ELR (cell line): ENCODE data around the gene GRIK4.

ENCODE experiments used
- DNase-seq: peaks from one replicate; pipeline ENCODE4 v3.0.0-alpha.2; 2015; ENCODE audit warnings: low read depth

The GRIK4 gene

DNA sequence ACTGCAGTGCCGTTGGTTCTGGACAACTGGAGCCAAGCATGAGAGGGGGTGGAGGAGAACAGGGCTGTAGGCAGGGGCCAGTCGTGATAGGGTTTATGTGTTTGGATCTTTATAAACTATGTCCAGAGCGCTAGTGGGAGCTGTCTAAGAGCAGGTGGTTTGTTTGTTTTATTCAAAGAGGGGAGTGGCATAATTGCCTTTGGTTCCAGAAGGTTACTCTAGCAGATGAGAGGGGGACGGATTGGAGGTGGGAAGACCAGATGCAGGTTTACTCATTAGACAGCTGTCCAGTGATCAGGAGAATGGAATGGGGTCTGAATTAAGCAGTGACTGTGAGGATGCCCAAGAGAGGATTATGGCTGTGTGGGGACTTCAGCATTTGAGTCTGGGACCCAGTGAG, 403.1 kb downstream of the GRIK4 start:
- no peak for DNase-seq

DNA sequence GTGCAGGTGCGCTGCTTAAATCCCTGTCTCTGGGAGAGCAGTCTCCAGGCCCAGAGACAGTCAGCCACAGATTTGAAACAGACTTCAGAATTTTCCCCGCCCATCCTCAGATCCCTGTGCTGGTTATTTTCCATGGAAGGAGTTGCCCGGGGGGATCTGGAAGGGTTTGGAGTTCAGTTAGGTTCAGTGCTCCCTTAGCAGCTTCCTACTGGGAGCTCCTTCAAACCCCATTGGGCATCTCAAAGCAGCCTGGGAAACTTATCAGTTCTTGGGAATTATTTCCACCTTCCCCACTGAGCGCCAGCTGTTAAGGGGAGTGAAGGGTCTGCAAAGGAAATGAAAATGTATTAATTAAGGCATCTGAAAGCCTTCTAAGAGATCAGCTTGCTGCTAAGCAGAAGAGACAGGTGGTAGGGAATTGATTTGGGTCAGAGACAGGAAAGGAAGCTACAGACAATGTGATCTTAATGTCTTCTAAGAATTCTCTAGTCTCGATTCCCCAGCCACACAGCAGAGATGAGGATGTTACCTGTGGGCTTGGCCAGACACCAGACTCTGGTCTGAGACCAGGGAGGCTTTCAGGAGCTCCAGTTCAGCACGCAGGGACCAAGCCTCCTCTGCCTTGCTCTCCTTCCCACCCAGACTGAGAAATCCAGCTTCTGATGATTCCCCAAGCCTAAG, 406.2 kb downstream of the GRIK4 start:
- DNase-seq = no peak

DNA sequence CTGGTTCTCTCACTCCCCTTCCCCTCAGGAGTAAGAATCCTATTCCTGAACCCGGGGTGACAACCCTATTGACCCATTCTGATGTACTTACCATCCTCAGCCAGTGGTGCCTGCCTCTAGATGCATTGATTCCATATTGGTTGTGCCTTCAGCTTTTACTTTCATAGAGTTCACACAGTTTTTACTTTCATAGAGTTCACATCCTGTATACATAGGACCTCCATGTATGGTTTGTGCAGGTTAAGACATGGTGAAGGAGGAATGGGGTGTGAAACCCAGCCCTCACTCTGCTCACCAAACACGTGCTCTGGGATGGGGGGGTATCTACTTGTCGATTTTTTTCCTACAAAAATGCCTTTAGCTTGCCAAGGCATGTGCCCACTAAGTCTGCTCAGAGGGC, 406.7 kb downstream of the GRIK4 start:
- no peak for DNase-seq

DNA sequence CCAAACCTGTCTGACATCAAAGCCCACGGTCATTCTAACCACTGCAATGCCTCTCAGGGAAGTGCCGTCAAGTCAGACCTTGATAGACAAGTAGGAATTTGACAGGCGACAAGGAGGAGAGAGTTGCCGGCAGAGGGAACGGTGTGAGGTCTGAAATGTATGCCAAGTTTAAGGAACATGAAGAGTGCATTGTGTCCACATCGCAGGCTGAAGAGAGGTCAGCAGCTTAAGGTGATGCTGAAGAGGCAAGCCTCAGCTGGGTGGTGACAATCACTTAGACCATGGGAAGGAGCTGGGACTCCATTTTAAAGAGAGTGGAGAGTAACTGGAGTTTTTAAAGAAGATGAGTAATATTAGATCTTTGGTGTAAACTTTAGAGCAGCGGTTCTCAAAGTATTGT, 407.5 kb downstream of the GRIK4 start:
- no peak for DNase-seq

DNA sequence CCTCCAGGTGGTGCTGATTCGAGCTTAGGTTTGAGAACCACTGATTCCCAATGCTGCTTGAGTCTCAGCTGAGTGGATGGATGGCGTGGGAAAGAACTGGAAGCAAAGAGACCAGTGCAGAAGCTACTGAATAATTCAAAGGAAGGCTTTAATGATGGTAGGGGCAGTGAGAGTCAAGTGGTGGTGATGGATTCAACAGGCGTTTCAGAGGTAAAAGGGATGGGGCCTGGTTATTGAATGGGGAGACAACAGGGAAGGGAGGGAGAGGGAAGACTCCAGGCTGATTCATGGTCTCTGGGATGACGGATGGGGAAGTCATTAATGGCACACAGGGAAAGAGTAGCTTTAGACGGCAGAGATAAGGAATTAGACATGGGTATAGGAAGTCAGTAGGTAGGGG, 408.0 kb downstream of the GRIK4 start:
- no peak for DNase-seq

DNA sequence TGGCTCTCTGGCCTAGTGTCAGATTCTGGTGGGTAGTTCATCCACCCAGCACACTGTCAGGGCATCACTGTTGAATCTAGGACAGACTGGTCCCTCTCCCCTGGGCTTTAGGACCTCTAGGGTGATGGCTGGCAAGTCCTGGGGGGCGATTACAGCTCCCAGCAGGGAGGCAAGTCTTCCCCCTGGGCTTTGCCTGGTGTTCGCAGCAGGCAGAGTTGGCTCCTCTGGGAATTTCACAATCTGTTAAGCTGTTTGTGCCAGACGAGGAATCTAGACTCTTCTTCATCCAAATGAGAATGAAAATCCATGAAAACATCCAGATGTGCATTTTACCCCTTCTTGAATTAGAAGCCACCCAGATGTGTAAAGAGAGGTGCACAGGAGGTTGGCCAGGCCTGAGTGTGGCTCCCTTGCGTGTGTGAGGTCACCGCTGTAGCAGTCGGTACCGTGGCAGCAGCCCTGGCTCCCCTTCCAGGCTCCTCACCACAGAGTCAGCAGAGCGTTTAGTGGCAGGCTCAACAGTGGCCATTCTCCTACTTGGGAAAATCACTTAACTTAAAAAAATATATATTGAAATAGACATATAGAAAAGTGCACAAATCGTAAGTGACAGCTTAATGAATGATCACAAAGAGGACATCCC, 412.4 kb downstream of the GRIK4 start:
- DNase-seq = no peak

DNA sequence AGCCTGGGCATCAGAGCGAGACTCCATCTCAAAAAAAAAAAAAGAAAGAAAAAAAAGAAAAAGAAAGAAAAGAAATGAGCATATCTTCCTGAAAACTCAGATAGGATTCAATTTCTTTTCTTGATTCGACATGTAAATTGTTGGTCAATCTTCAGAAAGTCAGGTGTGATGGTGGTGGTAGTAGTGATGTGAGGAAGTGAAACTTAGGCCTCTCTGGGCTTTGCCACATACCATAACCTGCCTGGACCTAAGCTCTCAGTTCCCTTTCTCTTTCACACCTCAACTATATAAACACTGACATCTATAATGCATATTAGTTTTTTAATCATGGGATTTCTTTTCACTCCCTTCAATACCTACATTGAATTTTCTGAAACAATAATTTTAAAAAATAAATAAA, 414.4 kb downstream of the GRIK4 start:
- DNase-seq = no peak

DNA sequence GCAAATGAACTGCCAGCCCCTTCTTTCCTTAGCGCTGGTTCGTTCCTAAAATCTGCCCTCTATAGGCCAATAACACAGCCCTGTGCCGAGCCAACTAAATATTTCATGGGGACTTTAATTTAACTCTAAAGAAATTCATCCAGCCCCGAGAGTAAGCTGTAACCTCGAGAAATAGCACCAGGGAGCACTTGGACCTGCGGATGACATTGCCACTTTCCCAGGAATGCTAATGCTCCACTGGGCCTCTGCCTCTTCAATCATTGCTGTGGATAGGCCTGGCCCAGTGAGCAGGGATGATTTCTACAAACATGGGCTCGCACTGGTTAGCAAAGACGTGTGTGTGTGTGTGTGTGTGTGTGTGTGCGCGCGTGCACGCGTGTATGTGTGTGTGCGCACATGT, 417.1 kb downstream of the GRIK4 start:
- no peak for DNase-seq

DNA sequence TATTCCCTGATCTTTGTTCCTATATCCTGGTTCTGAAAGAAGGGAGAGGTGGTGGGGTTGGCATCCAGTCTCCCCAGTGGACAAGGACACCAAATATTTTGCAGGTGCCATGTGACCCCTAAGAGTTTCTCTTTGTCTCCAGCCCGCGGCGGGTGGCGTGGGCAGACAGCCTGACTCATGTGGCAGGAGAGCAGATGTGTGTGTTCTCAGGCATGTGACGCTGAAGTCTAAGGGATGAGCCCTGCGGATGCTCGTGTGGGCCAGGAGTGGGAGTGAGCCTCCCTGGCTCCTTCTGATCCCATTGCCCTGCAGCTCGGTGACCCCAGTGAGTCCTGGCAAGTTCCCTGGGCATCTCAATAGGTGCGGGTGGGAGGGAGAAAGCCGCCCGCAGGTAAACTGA, 417.5 kb downstream of the GRIK4 start:
- peak; percentile 9 for DNase-seq

DNA sequence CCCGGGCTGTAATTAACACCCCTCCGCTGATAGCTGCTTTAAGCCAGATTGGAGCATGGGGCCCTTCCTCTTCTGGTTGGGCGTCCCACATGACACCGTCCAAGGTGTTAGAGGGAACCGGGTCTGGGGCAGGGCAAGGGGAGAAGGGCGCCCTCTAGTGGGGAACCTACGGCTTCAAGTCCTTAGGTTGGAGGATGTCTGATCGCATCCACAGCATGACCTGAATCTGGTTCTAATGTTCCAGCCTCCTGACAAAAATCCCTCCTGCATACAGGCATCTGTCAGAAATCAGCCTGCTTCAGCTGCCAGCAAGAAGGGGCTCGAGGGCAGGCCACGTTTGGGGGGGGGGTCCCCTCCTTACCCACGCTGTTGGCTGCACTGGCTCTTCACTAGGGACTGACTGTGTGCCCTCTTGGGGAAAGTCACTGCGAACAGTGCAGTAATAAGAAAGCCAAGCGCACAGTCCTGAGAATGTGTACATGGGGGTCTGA, 418.2 kb downstream of the GRIK4 start:
- peak; percentile 55 for DNase-seq

DNA sequence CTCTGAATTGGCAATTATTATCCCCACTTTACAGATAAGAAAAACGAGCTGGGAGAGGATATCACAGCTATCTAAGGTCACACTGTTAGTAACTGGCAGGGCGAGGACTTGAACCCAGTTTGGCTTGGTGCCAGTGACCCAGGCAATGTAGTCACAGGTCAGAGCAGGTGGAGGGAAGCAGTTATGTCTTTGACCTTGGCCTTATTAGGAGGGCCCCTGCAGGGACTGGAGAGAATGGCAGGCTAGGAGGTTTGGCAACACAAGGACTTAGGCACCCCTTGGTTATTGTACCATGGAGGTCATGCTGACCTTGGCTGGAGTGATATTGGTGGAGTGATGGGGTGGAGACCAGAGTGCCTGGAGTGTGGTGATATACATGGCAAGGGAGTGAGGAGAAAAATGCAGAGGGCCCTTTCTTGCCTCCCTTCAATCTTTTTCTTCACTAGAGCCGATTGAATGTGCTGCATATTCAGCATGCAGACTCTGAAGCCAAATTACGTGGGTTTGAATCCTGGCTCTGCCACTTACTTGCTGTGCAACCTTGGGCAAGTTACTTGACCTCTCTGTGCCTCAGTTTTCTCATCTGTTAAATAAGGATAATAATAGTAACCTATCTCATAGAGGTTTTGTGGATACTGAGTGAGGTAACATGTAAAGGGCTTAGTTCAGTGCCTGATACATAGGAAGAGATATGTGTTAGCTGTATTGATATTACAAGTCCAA, 419.7 kb downstream of the GRIK4 start:
- DNase-seq = peak; percentile 6

DNA sequence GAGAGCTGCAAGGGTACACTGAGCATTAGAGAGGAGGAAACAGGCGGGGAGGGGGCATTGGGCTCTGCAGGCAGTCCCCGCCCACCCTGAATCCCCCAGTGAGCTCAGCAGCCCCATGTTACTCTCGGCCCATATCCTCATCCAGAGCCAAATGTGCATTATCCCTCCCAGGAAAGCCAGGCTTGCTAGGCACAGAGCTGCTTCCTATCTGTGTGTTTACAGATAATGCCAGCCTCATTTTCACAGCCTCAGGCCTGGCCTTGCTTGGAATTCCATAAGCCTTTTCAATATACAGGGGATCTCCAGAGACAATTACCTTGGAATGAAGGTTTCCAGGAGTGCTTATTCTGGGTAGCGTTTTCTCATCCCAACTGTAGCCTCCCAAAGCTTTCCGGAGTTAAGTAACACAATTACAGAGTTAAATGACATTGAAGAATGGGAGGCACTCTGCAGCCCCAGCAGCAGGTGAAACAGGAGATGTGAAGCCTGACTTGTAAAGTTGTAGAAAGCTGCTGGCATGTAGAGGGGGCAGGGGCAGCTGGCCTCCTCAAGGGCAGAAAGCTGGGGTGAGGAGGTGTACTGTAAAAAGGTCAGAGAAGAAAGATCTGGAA, 420.9 kb downstream of the GRIK4 start:
- DNase-seq = no peak

DNA sequence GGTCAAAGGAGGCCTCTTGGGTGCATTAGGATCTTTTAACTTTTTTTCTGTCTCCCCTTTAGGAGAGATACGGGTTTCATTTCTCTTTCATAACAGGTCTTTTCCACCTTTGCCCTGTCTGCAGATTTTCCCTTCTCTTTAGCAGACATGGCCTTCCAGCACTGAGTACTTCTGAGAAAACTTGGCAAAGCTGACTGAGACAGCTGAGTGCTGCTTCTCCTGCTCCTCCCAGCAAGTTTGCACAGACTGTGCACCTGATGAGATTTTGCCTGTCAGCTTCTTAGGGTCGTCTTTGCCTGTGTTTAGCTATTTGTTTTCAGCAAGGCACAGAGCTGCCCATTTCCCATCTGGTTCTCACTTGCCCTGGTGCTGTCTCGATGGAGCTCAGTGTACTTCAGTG, 424.8 kb downstream of the GRIK4 start:
- no peak for DNase-seq

DNA sequence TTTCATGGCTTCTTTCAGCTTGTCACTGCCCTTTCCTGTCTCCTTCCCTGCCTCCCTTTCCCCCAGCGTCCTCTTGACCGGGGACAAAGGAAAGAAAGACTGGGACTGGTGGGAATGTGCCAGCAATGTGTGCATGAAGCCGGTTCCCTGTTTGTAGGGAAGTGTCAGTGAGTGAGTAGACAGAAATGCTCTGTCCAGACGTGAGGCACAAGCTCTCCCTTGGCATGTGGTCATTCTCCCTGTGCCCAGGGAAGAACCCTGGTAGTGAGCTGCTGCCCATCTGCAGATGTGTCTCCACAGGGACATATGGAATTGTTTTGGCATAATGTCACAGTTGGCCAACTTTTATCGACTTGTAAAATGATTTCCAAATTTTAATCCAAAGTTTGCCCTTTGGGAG, 426.0 kb downstream of the GRIK4 start:
- DNase-seq = no peak

DNA sequence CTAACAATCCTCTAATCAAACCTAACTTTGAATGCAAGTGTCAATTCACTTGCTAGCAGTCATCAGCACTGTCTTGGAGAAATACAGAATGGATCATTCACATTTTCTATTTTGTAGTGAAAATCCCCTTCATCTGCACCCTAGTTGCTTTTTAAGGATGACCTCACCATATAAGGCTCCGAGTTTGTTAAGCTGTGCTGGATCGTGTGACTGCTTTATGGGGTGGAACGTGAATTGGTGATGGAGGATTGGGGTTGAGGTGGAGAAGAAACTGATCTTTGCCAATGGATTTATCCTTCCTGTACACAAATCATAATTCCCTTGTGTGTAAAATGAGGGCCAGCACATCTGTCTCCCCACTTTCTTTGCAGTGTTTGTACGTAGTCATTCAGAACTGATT, 426.7 kb downstream of the GRIK4 start:
- DNase-seq = no peak

DNA sequence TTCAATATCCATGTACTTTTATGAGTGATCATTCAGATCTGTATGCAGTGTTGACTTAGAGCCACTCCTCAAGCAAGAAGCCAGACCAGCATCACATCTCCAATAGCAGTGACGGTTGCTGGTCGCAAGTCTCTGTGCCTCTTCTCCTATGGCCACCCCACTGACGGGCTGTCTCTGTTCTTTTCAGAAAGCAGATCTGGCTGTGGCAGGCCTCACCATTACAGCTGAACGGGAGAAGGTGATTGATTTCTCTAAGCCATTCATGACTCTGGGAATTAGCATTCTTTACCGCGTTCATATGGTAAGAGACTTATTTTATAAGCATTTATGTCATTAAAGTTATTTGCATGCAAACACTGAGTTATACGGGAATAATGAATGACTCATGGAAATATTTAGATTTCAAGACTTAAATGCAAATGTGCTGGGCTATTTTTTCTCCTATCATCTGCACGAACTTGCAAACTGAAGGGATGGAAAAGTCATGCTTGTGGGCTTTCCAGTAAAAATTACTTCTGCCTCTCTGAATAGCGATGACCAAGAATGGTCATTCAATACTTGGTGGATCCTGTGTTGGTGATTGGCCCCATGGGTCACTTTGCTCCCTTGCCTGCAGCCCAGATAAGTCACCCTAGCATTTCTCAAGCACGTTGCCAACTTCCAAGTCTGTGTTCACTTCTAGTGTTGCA, 428.8 kb downstream of the GRIK4 start:
- DNase-seq = no peak

DNA sequence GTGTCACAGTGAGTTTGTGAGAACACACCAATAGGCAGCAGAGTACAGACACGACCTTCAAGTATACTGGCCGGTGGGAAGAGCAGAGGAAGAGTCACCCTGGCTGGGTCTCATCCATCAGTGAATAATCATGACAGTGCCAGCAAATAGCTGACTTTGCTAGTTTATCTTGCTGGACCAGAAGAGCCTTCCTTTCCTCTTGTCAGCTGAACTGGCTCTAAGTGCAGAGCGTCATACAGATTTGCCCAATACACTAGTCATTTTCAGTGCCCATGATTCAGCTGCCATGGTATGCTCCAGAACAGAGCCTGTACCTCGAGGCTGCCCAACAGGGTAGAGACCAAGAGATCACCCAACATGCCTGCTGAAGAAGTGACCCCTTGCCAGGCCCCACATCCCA, 429.5 kb downstream of the GRIK4 start:
- DNase-seq = no peak

DNA sequence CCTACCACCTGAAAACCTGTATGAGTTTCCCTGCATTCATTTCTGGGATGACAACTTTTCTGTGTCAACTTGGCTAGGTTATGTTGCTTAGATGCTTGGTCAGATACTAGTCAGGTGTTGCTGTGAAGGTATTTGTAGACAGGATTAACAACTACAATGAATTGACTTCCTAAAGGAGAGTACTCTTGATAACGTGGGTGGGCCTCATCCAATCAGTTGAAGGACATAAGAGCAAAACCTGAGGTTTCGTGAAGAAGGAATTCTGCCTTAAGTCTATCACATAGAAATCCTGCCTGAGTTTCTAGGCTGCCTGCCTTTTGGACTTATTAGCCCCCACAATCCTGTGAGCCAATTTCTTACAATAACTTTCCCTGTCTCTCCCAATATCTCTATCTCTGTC, 431.2 kb downstream of the GRIK4 start:
- no peak for DNase-seq

DNA sequence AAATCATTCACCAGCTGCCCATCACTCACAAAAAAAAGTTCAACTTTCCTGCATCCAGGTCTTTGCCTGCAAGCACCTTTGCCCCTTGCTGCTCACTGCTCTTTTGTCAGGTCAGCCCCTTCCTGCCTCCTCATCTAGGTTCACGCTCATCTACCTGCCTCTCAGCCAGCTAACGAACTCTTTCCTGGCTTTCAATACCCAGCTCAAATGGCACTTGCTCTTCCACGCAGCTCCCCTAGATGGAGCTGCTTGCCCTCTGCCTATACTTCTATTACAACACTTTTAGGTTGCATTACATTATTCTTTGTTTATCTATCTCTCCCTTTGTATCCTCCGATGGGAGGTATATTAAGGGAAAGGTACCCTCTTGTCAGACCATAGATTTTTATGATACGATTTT, 433.5 kb downstream of the GRIK4 start:
- no peak for DNase-seq

DNA sequence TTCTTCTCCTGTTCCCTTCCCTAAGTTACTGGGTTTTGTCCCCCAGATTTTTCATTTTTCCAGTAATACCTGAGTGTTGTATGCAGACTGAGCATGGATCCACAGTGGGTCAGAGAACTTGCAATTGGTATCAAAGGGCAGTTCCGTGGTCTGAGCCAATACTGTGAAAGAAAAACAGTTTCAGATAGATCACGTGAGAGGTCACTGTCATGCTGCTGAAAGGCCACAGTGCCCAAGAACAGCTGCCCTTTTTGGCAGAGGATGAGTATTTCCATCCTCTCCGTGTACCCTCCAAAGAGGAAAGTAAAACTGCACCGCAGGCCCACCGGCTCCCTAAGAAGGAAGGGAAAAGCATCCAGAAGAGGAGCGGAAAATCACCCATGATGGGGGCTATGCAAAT, 439.3 kb downstream of the GRIK4 start:
- no peak for DNase-seq

DNA sequence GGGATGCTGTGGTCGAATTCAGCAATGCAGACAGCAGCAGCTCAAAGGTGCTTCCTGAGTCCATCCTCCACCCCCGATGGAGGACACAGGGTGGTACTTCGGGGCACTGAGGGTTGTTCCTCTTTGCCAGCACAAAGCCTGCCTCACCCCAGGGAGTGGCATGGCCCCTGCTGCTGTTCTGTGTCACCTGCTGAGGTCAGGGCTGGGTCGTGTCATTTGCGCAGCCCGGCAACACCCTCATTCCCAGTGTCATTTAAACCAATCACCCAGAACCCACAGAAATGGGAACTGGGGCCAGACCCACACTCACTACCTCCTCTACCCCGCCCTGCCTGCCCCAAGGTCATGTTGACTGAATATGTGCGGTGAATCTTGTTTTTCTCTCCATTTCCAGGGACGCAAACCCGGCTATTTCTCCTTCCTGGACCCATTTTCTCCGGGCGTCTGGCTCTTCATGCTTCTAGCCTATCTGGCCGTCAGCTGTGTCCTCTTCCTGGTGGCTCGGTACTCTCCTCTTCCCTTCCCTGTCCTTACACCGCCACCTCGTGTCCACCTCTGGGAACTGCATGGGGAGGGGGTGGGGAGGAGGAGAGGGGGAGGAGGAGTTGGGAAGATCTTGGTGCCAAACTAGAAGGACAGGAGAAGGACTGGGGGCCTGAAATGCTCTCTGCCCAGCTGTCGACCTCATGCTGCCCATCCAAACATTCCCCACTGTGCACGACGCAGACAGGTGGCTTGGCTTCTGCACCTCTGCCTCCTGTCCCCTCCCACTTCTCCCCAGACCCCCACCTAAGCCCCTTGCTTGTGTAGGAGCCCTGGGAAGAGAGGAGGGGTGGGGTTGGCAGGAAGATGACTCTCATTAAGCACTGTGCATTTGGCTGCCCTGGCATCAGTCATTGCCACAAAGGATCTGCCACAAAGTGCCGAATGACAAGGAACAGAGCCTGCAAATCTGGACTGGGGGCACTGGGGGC, 441.2 kb downstream of the GRIK4 start:
- DNase-seq = peak; percentile 71
